ENCODE measurements around the gene TOM1L2. TPM values are rescaled to one million over a fixed set of nuclear protein-coding genes. Genes with fewer than 3 reads are reported as not detected.

The TOM1L2 gene
- total and polyA plus RNA-seq, 8 donors = 20.3 to 28.2 (median 22.2) TPM

GRCh38 chr17:17813055-17813724 lies 159.0 kb downstream of the TOM1L2 start:
- H3K27me3 ChIP-seq = no peaks in the 10 kb centered on the region
- FAIRE-seq (no peak), ATAC-seq (no peak), DNase-seq (peak in 1 of 6 donors; percentile 83)
- no peaks in the 10 kb centered on the region for H3K9me3 ChIP-seq
- no peak overlapping the region for H3K4me3 ChIP-seq
- WGBS, 2 donors = 95% methylated on average over 25 of the region's 25 CpGs
- H3K4me1 ChIP-seq = no peaks in the 10 kb centered on the region
- no peak overlapping the region for H3K27ac ChIP-seq
- TF ChIP-seq CTCF (IDR thresholded peaks at IDR 0.05) = no peak
- peaks cover 0 to 10% (median 0%) of the 10 kb centered on the region in 3 donors for H3K36me3 ChIP-seq
- intact Hi-C loops (cut with DNase I) = loop anchor here in 1 of 3 donors (2.0 kb wide), 1 partner anchor 46 kb away; no protein-coding TSS in a partner anchor

DNA sequence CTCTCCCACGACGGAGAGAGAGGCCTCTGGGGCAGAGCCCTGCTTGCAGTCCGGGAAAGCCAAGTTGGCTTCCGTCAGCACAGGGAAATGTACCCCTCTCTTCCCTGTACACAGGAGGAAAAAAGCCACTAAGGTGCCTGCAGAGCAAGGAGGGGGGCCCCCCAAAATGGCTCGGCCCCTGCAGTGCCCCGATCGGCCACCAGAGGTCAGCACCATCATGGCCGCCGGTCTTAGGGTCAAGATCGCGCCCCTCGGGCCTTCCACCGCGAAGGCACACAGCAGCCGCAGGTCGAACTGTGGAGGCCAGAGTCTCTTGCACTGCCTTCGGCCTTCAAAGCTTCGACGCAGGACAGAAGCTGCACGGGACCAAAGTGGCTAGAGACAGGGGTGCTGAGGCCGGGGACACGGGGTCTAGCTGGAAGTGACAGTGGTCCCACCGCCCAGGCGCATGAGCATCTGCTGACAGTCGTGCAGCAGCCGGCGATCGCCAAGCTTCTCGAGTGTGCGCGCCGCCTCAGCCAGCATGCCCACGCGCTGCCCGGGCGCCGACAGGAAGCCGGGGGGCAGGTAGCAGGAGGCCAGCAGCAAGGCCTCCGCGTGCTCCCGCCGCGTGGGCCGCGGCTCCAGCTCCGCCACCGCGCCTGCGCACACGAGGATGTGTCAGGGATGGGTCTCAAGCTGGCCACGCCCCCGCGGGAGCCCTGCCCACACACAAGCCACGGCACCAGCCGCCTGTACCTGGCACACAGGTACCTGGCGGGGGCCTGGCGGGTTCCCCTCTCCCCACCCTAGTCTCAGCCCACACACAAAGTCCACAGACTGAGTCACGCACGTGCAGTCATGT lies 159.8 kb downstream of the TOM1L2 start:
- FAIRE-seq = no peak
- peak; percentile 98 to 100 (median 98) for TF ChIP-seq CTCF (IDR thresholded peaks at IDR 0.05)
- Histone ChIP-seq H3K4me1 (no peaks in the 10 kb centered on the region), H3K27ac (peak overlapping the region in 2 of 4 donors; percentile 1 to 30), H3K36me3 (peaks cover 0 to 10% (median 0%) of the 10 kb centered on the region in 3 donors), H3K4me3 (no peak overlapping the region), H3K9me3 (no peaks in the 10 kb centered on the region), H3K27me3 (no peaks in the 10 kb centered on the region)
- intact Hi-C loops (cut with DNase I) = loop anchor here in 1 of 3 donors (2.0 kb wide), 1 partner anchor 46 kb away; no protein-coding TSS in a partner anchor
- ATAC-seq = peak; percentile 59 to 86 (median 75)
- DNase-seq = peak; percentile 57 to 92 (median 77)
- WGBS, 2 donors = 57 to 61% methylated on average over 59 of the region's 59 CpGs

GRCh38 chr17:17811381-17812210 lies 160.6 kb downstream of the TOM1L2 start:
- Histone ChIP-seq H3K4me1 (no peaks in the 10 kb centered on the region), H3K9me3 (no peaks in the 10 kb centered on the region), H3K4me3 (no peak overlapping the region), H3K27ac (peak overlapping the region in 1 of 4 donors; percentile 30), H3K27me3 (no peaks in the 10 kb centered on the region), H3K36me3 (peaks cover 0 to 10% (median 0%) of the 10 kb centered on the region in 3 donors)
- 32 to 35% methylated on average over 14 to 15 of the region's 15 CpGs for WGBS, 2 donors
- DNase-seq (peak in 1 of 6 donors; percentile 64), FAIRE-seq (no peak), ATAC-seq (peak in 3 of 4 donors; percentile 1 to 29 (median 5))
- no peak for TF ChIP-seq CTCF (IDR thresholded peaks at IDR 0.05)
- intact Hi-C loops (cut with DNase I) = loop anchor here in 1 of 3 donors (2.0 kb wide), 1 partner anchor 47 kb away; no protein-coding TSS in a partner anchor

DNA sequence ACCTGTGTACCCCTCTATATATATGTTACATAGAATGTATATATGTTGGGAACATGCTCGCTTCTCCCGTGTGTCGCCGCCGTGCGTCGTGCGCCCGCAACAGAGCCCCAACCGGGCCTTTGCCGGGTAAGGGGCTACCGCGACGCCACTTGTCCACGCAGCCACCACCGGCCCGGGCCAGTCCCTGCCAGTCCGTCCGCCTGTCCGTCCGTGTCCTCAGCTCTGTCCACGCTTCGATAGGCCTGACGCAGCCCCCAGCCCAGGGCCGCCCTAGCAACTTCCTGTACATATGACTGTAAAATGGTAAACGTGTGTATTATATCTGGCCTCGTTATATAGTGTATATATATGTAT lies 161.3 kb downstream of the TOM1L2 start:
- no peak overlapping the region for H3K27ac ChIP-seq
- ATAC-seq (no peak), FAIRE-seq (no peak), DNase-seq (peak in 1 of 6 donors; percentile 56)
- H3K9me3 ChIP-seq = no peaks in the 10 kb centered on the region
- peaks cover 0 to 10% (median 0%) of the 10 kb centered on the region in 3 donors for H3K36me3 ChIP-seq
- no peak overlapping the region for H3K4me3 ChIP-seq
- intact Hi-C loops (cut with DNase I) = no loop called here
- no peaks in the 10 kb centered on the region for H3K27me3 ChIP-seq
- TF ChIP-seq CTCF (IDR thresholded peaks at IDR 0.05) = no peak
- WGBS, 2 donors = 84 to 88% methylated on average over 27 of the region's 27 CpGs
- no peaks in the 10 kb centered on the region for H3K4me1 ChIP-seq
